ENCODE results near the gene NOD2.

Gene NOD2

DNA sequence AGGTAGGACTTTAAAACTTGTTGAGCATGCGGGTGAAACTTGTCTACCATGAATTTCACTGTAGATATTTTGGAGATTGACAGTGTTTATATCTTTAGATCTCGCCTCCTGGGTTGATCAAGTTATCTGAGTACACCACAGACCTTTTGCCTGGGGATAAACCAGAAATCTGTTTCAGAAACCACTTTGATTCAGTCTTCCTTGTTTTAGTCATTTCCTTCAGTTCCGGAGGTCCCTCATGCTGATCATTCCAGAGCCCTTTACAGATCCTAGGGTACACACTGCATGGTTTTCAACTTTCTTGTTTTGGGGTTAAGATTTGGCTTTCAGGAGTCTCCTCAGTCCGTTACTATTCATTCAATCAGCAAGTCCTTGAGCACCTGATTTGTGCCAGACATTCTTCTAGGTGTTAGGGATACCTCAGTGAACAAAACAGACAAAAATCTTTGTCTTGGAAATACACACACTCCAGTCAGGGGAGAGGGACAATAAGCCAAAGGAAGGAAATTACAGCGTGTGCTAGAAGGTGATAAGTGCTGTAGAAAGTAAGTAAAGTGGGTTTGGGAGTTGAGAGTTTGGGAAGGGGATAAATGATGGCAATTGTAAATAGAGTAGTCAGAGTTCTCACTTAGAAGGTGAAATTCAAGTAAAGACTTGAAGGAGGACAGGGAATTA lies 12.2 kb downstream of the NOD2 start:
- Histone ChIP-seq H3K9me3 (ENCODE audit: control insufficient read depth, low read length) (no peaks in the 10 kb centered on the region), H3K9ac (no peak overlapping the region), H3K27ac (no peak overlapping the region), H2AFZ (no peak overlapping the region), H3K36me3 (ENCODE audit: control insufficient read depth, insufficient read depth, low read length) (no peaks in the 10 kb centered on the region), H3K4me1 (no peaks in the 10 kb centered on the region), H3K79me2 (no peaks in the 10 kb centered on the region), H3K4me3 (ENCODE audit: low read depth, low read length) (no peak overlapping the region), H3K4me2 (ENCODE audit: low read length) (no peak overlapping the region), H3K27me3 (ENCODE audit: control insufficient read depth, insufficient read depth, low read length) (no peaks in the 10 kb centered on the region)
- TF ChIP-seq, protein P1, sequence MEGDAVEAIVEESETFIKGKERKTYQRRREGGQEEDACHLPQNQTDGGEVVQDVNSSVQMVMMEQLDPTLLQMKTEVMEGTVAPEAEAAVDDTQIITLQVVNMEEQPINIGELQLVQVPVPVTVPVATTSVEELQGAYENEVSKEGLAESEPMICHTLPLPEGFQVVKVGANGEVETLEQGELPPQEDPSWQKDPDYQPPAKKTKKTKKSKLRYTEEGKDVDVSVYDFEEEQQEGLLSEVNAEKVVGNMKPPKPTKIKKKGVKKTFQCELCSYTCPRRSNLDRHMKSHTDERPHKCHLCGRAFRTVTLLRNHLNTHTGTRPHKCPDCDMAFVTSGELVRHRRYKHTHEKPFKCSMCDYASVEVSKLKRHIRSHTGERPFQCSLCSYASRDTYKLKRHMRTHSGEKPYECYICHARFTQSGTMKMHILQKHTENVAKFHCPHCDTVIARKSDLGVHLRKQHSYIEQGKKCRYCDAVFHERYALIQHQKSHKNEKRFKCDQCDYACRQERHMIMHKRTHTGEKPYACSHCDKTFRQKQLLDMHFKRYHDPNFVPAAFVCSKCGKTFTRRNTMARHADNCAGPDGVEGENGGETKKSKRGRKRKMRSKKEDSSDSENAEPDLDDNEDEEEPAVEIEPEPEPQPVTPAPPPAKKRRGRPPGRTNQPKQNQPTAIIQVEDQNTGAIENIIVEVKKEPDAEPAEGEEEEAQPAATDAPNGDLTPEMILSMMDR (IDR thresholded peaks at IDR 0.05), result no peak

DNA sequence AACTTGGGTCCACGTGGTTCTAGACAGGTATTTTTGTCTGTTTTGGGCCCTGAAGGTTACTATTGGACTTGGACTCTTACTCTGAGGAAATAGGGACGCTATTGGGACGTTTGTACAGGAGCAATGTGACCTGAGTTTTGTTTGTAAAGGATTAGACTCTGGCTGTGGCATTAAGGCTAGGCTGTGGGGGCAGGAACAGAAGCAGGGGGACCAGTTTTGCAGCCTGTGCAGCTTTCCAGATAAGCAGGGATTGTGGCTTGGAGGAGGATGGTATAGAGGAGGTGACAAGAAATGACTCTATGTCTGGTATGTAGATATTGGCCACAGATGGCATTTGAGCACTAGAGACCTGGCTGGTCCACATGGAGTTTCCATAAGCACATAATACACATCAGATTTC lies 12.8 kb downstream of the NOD2 start:
- H3K79me2 ChIP-seq, result no peaks in the 10 kb centered on the region
- no peaks in the 10 kb centered on the region for H3K27me3 ChIP-seq (ENCODE audit: control insufficient read depth, insufficient read depth, low read length)
- TF ChIP-seq, protein P1 (IDR thresholded peaks at IDR 0.05), result no peak
- H3K4me3 ChIP-seq (ENCODE audit: low read depth, low read length), result no peak overlapping the region
- no peaks in the 10 kb centered on the region for H3K4me1 ChIP-seq
- H2AFZ ChIP-seq, result no peak overlapping the region
- no peak overlapping the region for H3K27ac ChIP-seq
- H3K36me3 ChIP-seq (ENCODE audit: control insufficient read depth, insufficient read depth, low read length), result no peaks in the 10 kb centered on the region
- H3K4me2 ChIP-seq (ENCODE audit: low read length), result no peak overlapping the region
- no peaks in the 10 kb centered on the region for H3K9me3 ChIP-seq (ENCODE audit: control insufficient read depth, low read length)
- no peak overlapping the region for H3K9ac ChIP-seq

DNA sequence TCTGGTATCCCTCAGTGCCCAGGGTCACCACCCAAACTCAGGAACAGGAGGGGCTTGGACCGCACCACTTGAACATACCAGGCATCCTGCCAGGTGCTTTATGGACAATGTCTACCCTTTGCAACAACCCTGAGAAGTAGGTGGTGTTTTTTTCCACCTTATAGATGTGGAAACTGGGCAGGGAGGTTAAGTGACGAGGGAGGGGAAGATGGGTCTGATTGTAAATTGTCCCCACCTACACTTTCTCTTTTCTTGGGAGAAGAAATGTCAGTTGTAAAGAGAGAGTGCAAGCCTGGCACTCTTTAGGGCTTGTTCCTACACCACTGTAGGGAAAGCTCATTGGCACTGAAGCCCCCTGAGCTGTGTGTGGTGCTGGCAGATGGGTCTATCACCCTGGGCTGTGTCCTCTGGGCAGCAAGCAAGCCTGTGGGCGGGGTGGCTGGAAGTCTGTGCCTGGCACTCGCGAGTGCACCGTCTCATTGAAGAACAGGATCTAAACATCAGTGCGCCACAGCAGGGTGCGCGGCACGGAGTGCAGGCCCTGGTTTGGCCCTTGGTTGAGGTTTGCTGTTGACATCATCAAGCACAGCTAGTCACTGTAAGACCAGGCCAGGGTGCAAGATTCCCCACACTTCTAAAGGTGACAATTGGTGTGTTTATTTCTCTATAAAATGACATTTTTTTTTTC lies 15.1 kb downstream of the NOD2 start:
- H3K79me2 ChIP-seq, result no peaks in the 10 kb centered on the region
- no peaks in the 10 kb centered on the region for H3K27me3 ChIP-seq (ENCODE audit: control insufficient read depth, insufficient read depth, low read length)
- no peak overlapping the region for H2AFZ ChIP-seq
- H3K9me3 ChIP-seq (ENCODE audit: control insufficient read depth, low read length), result no peaks in the 10 kb centered on the region
- no peaks in the 10 kb centered on the region for H3K4me1 ChIP-seq
- H3K4me3 ChIP-seq (ENCODE audit: low read depth, low read length), result no peak overlapping the region
- H3K36me3 ChIP-seq (ENCODE audit: control insufficient read depth, insufficient read depth, low read length), result no peaks in the 10 kb centered on the region
- H3K9ac ChIP-seq, result no peak overlapping the region
- H3K4me2 ChIP-seq (ENCODE audit: low read length), result no peak overlapping the region
- TF ChIP-seq, protein P1 (IDR thresholded peaks at IDR 0.05), result no peak
- H3K27ac ChIP-seq, result no peak overlapping the region

DNA sequence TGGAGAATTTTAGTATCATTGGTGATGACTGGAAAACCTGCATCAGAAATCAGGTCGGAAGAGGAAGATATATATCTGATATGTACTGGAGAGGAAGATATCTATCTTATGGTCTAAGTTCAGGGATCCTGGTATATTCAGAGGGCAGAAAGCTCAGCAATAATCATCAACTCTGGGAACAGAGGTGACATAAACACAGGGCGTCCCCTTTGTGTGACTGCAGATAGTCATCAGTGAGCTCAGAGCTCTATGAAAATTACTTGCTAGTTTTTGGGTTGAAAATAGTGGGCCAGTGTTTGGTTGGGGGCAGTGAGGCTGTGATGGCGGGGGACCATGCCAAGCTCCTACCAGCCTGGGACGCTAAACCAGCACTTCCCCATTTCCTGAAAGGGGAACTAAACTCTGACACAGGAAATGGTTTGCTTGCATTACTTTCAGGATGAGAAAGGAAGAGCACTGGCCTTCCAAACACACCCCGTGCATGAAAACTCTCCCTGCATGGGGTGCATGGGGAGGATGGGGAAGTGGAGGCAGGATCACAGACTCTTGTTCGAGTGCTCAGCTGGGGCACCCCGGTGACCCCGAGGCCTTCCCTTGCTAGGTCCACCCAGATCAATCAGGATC lies 15.8 kb downstream of the NOD2 start:
- Histone ChIP-seq H3K79me2 (no peaks in the 10 kb centered on the region), H3K4me2 (ENCODE audit: low read length) (no peak overlapping the region), H3K9ac (no peak overlapping the region), H3K27me3 (ENCODE audit: control insufficient read depth, insufficient read depth, low read length) (no peaks in the 10 kb centered on the region), H2AFZ (no peak overlapping the region), H3K36me3 (ENCODE audit: control insufficient read depth, insufficient read depth, low read length) (no peaks in the 10 kb centered on the region), H3K4me1 (no peaks in the 10 kb centered on the region), H3K9me3 (ENCODE audit: control insufficient read depth, low read length) (no peaks in the 10 kb centered on the region), H3K27ac (no peak overlapping the region), H3K4me3 (ENCODE audit: low read depth, low read length) (no peak overlapping the region)
- TF ChIP-seq, protein P1 (IDR thresholded peaks at IDR 0.05), result no peak
